GM06990 (cell line): ENCODE results near the gene ALG9.

Experiments
- DNase-seq: peaks from one replicate; pipeline ENCODE4 v3.0.0-alpha.2; 2011; ENCODE audit not compliant: insufficient read length; ENCODE audit errors: extremely low read depth
- H3K27me3 ChIP-seq: replicated peaks from 2 replicates; pipeline ENCODE4 v1.6.0; 2011; ENCODE audit warnings: low read length; ENCODE audit not compliant: control insufficient read depth, insufficient read depth
- H3K36me3 ChIP-seq: 2 replicates; pipeline ENCODE4 v1.5.1; 2011; ENCODE audit warnings: low read length; ENCODE audit not compliant: control insufficient read depth, insufficient read depth
- H3K4me3 ChIP-seq: replicated peaks from 2 replicates; pipeline ENCODE4 v1.5.1; 2011; ENCODE audit warnings: low read depth, mild to moderate bottlenecking, control low read depth, low read length
- CTCF ChIP-seq: IDR thresholded peaks from 2 replicates; pipeline ENCODE4 v1.5.1; 2011; ENCODE audit warnings: low read length, control low read depth, mild to moderate bottlenecking, inconsistent platforms; ENCODE audit not compliant: insufficient read depth, poor library complexity, severe bottlenecking

Gene ALG9

GRCh38 chr11:111916768-111917167, 45.4 kb upstream of the ALG9 start:
- no peaks in the 10 kb centered on the region for H3K36me3 ChIP-seq
- TF ChIP-seq CTCF: no peak
- no peak overlapping the region for H3K4me3 ChIP-seq
- no peaks in the 10 kb centered on the region; the same call in 1 of the 2 replicates for H3K27me3 ChIP-seq
- DNase-seq: no peak

GRCh38 chr11:111913997-111914396, 42.6 kb upstream of the ALG9 start:
- H3K4me3 ChIP-seq: no peak overlapping the region
- H3K36me3 ChIP-seq: no peaks in the 10 kb centered on the region
- H3K27me3 ChIP-seq: no peaks in the 10 kb centered on the region; the same call in 1 of the 2 replicates
- TF ChIP-seq CTCF: no peak
- no peak for DNase-seq

- Histone ChIP-seq H3K4me3 (no peak overlapping the region), H3K27me3 (no peaks in the 10 kb centered on the region; the same call in none of the 2 replicates), H3K36me3 (no peaks in the 10 kb centered on the region)
- TF ChIP-seq CTCF: no peak
- no peak for DNase-seq
Measured at GRCh38 chr11:111913031-111913861, 41.9 kb upstream of the ALG9 start.

- no peak for TF ChIP-seq CTCF
- Histone ChIP-seq H3K27me3 (no peaks in the 10 kb centered on the region; the same call in none of the 2 replicates), H3K4me3 (no peak within 1 kb of the TSS), H3K36me3 (no peaks in the 10 kb centered on the region)
- no peak for DNase-seq
Measured at GRCh38 chr11:111912535-111912934, 41.2 kb upstream of the ALG9 start, which contains the start of gene HSPB2. TSS of gene HSPB2 (plus strand) at chr11:111912734. CDS start at chr11:111912830, 96 bp downstream.

- Histone ChIP-seq H3K36me3 (no peaks in the 10 kb centered on the region), H3K27me3 (no peaks in the 10 kb centered on the region; the same call in none of the 2 replicates), H3K4me3 (no peak within 1 kb of the TSS)
- DNase-seq: no peak
- no peak for TF ChIP-seq CTCF
Measured at GRCh38 chr11:111911563-111912401, 40.4 kb upstream of the ALG9 start, which contains the start of gene CRYAB. TSS of gene CRYAB (minus strand) at chr11:111911770. CDS start at chr11:111911724, 46 bp downstream.
